ENCODE data around the gene ADAMTS14. TPM values are rescaled to one million over a fixed set of nuclear protein-coding genes. Genes with fewer than 3 reads are reported as not detected.
A peak's percentile ranks its signal among the peaks of the same experiment; 100 is the strongest.

Gene ADAMTS14
- total RNA-seq, 1 donor from 2014 or later, result 19.4 TPM

- Histone ChIP-seq H3K9me3 (ENCODE audit: insufficient read depth, low read depth, low read length) (no peaks in the 10 kb centered on the region), H3K4me3 (ENCODE audit: insufficient read depth, low read depth, low read length) (no peak overlapping the region), H3K36me3 (ENCODE audit: insufficient read depth, low read length) (no peaks in the 10 kb centered on the region), H3K27ac (ENCODE audit: low read depth, low read length) (no peak overlapping the region), H3K79me2 (ENCODE audit: insufficient read depth, low read length) (no peaks in the 10 kb centered on the region), H4K20me1 (ENCODE audit: insufficient read depth, low read length) (no peaks in the 10 kb centered on the region), H2AFZ (ENCODE audit: low read depth, low read length) (no peak overlapping the region), H3K27me3 (ENCODE audit: insufficient read depth, low read length) (no peaks in the 10 kb centered on the region), H3K9ac (ENCODE audit: low read length) (no peak overlapping the region), H3K4me1 (ENCODE audit: insufficient read depth, low read length) (peaks cover 15% of the 10 kb centered on the region), H3K4me2 (ENCODE audit: low read length) (no peak overlapping the region)
- TF ChIP-seq EZH2 (IDR thresholded peaks at IDR 0.05; ENCODE audit: insufficient read depth, low read length) (no peak), CTCF (IDR thresholded peaks at IDR 0.05; ENCODE audit: insufficient read depth, low read depth, low read length) (no peak)
- DNase-seq (ENCODE audit: low read depth) (no peak), FAIRE-seq (no peak)
- Mint-ChIP-seq H3K27ac (ENCODE audit: unreplicated experiment) (no peak overlapping the region), H3K9me3 (ENCODE audit: unreplicated experiment) (no peaks in the 10 kb centered on the region), H3K4me3 (ENCODE audit: unreplicated experiment) (no peak overlapping the region), H3K27me3 (ENCODE audit: low read depth, unreplicated experiment) (peaks cover 25% of the 10 kb centered on the region), H3K4me1 (ENCODE audit: low read depth, unreplicated experiment) (peaks cover 21% of the 10 kb centered on the region), H3K36me3 (ENCODE audit: low read depth, unreplicated experiment) (peaks cover 2% of the 10 kb centered on the region)
Measured at GRCh38 chr10:70782746-70783680, 110.7 kb downstream of the ADAMTS14 start.

- Histone ChIP-seq H3K9me3 (ENCODE audit: insufficient read depth, low read depth, low read length) (no peaks in the 10 kb centered on the region), H3K79me2 (ENCODE audit: insufficient read depth, low read length) (no peaks in the 10 kb centered on the region), H4K20me1 (ENCODE audit: insufficient read depth, low read length) (no peaks in the 10 kb centered on the region), H2AFZ (ENCODE audit: low read depth, low read length) (no peak overlapping the region), H3K4me1 (ENCODE audit: insufficient read depth, low read length) (peaks cover 15% of the 10 kb centered on the region), H3K27me3 (ENCODE audit: insufficient read depth, low read length) (no peaks in the 10 kb centered on the region), H3K4me3 (ENCODE audit: insufficient read depth, low read depth, low read length) (no peak overlapping the region), H3K27ac (ENCODE audit: low read depth, low read length) (no peak overlapping the region), H3K4me2 (ENCODE audit: low read length) (no peak overlapping the region), H3K9ac (ENCODE audit: low read length) (no peak overlapping the region), H3K36me3 (ENCODE audit: insufficient read depth, low read length) (no peaks in the 10 kb centered on the region)
- peaks cover 18% of the 10 kb centered on the region for H3K27me3 Mint-ChIP-seq (ENCODE audit: low read depth, unreplicated experiment)
- H3K36me3 Mint-ChIP-seq (ENCODE audit: low read depth, unreplicated experiment), result peaks cover 2% of the 10 kb centered on the region
- FAIRE-seq, result no peak
- DNase-seq (ENCODE audit: low read depth), result no peak
- H3K9me3 Mint-ChIP-seq (ENCODE audit: unreplicated experiment), result no peaks in the 10 kb centered on the region
- TF ChIP-seq EZH2 (IDR thresholded peaks at IDR 0.05; ENCODE audit: insufficient read depth, low read length) (no peak), CTCF (IDR thresholded peaks at IDR 0.05; ENCODE audit: insufficient read depth, low read depth, low read length) (no peak)
- peaks cover 21% of the 10 kb centered on the region for H3K4me1 Mint-ChIP-seq (ENCODE audit: low read depth, unreplicated experiment)
- no peak overlapping the region for H3K4me3 Mint-ChIP-seq (ENCODE audit: unreplicated experiment)
- H3K27ac Mint-ChIP-seq (ENCODE audit: unreplicated experiment), result peak overlapping the region; percentile 49
Measured at GRCh38 chr10:70784016-70784415, 111.7 kb downstream of the ADAMTS14 start.

- Histone ChIP-seq H3K4me3 (ENCODE audit: insufficient read depth, low read depth, low read length) (no peak overlapping the region), H4K20me1 (ENCODE audit: insufficient read depth, low read length) (no peaks in the 10 kb centered on the region), H3K27me3 (ENCODE audit: insufficient read depth, low read length) (no peaks in the 10 kb centered on the region), H3K9me3 (ENCODE audit: insufficient read depth, low read depth, low read length) (no peaks in the 10 kb centered on the region), H3K4me2 (ENCODE audit: low read length) (no peak overlapping the region), H3K79me2 (ENCODE audit: insufficient read depth, low read length) (no peaks in the 10 kb centered on the region), H3K36me3 (ENCODE audit: insufficient read depth, low read length) (no peaks in the 10 kb centered on the region), H3K27ac (ENCODE audit: low read depth, low read length) (no peak overlapping the region), H2AFZ (ENCODE audit: low read depth, low read length) (no peak overlapping the region), H3K9ac (ENCODE audit: low read length) (no peak overlapping the region), H3K4me1 (ENCODE audit: insufficient read depth, low read length) (peaks cover 15% of the 10 kb centered on the region)
- FAIRE-seq (peak; percentile 47), DNase-seq (ENCODE audit: low read depth) (peak; percentile 30)
- peaks cover 16% of the 10 kb centered on the region for H3K27me3 Mint-ChIP-seq (ENCODE audit: low read depth, unreplicated experiment)
- H3K9me3 Mint-ChIP-seq (ENCODE audit: unreplicated experiment), result no peaks in the 10 kb centered on the region
- no peak for TF ChIP-seq CTCF (IDR thresholded peaks at IDR 0.05; ENCODE audit: insufficient read depth, low read depth, low read length)
- TF ChIP-seq EZH2 (IDR thresholded peaks at IDR 0.05; ENCODE audit: insufficient read depth, low read length), result no peak
- H3K27ac Mint-ChIP-seq (ENCODE audit: unreplicated experiment), result peak overlapping the region; percentile 49
- H3K4me1 Mint-ChIP-seq (ENCODE audit: low read depth, unreplicated experiment), result peaks cover 21% of the 10 kb centered on the region
- peaks cover 2% of the 10 kb centered on the region for H3K36me3 Mint-ChIP-seq (ENCODE audit: low read depth, unreplicated experiment)
- H3K4me3 Mint-ChIP-seq (ENCODE audit: unreplicated experiment), result no peak overlapping the region
Measured at GRCh38 chr10:70784471-70784870, 112.2 kb downstream of the ADAMTS14 start.

All from astrocyte (in vitro differentiated cells and primary cell).